CD4-positive, alpha-beta T cell (primary cell): ENCODE results near the gene TNFRSF25. TPM values are rescaled to one million over a fixed set of nuclear protein-coding genes. Genes with fewer than 3 reads are reported as not detected.

Experiments
- ATAC-seq: fragments of 200-7000 bp; cut with Tn5 transposase; one replicate; pipeline ENCODE4 v1.10.0; 2022; ENCODE audit warnings: mild to moderate bottlenecking; ENCODE audit not compliant: poor library complexity
- CTCF ChIA-PET: fragments of 350-600 bp; sonication (Branson Sonifier 250); formaldehyde crosslinking; loops from one replicate; lab custom pipeline; 2021; ENCODE audit warnings: antibody characterized with exemption, inconsistent platforms; lab: Charles Lee
- POLR2A ChIA-PET: fragments of 350-600 bp; sonication (Branson Sonifier 250); formaldehyde crosslinking; loops from one replicate; lab custom pipeline; 2021; ENCODE audit warnings: antibody characterized with exemption, inconsistent platforms; lab: Charles Lee
- DNase-seq, 14 experiments: peaks; one replicate each; pipeline ENCODE4 v3.0.0-alpha.2; 2013 to 2020; ENCODE audit warnings: mixed read lengths in 2 of 14
- H3K27ac ChIP-seq, 2 donors: one replicate each; pipeline versions ENCODE4 v1.5.1 to v1.7.0; 2013; ENCODE audit warnings: low read length in 2 of 2, low read depth in 1 of 2, mild to moderate bottlenecking in 1 of 2
- H3K27me3 ChIP-seq, 2 experiments: 1 replicate in 1 of 2; 2 replicates in 1 of 2; pipeline versions ENCODE4 v1.6.1 to v1.7.0; 2013; ENCODE audit warnings: low read length in 2 of 2, control low read depth in 1 of 2, mild to moderate bottlenecking in 1 of 2, moderate library complexity in 1 of 2; ENCODE audit not compliant: insufficient read depth in 2 of 2, control insufficient read depth in 1 of 2
- H3K36me3 ChIP-seq: one replicate; pipeline ENCODE4 v1.6.1; 2013; ENCODE audit warnings: low read length, control low read depth; ENCODE audit not compliant: insufficient read depth
- H3K4me1 ChIP-seq: one replicate; pipeline ENCODE4 v1.6.1; 2013; ENCODE audit warnings: low read length, control low read depth; ENCODE audit not compliant: insufficient read depth
- H3K4me3 ChIP-seq: one replicate; pipeline ENCODE4 v1.5.1; 2013; ENCODE audit warnings: mild to moderate bottlenecking, low read length, moderate library complexity
- H3K9me3 ChIP-seq, 2 experiments: 1 replicate in 1 of 2; 2 replicates in 1 of 2; pipeline versions ENCODE4 v1.6.1 to v1.7.0; 2013; ENCODE audit warnings: low read length in 2 of 2, mild to moderate bottlenecking in 2 of 2, control low read depth in 1 of 2, moderate library complexity in 1 of 2; ENCODE audit not compliant: control insufficient read depth in 1 of 2, insufficient read depth in 1 of 2
- H3K27ac Mint-ChIP-seq: one replicate; pipeline ENCODE4 v1.8.0; 2020; ENCODE audit warnings: mixed read lengths
- H3K27me3 Mint-ChIP-seq: one replicate; pipeline ENCODE4 v1.8.0; 2021; ENCODE audit warnings: mixed read lengths
- H3K36me3 Mint-ChIP-seq: one replicate; pipeline ENCODE4 v1.8.0; 2021; ENCODE audit warnings: low read depth, mixed read lengths
- H3K4me1 Mint-ChIP-seq: one replicate; pipeline ENCODE4 v1.8.0; 2021; ENCODE audit warnings: low read depth, mixed read lengths
- H3K4me3 Mint-ChIP-seq: one replicate; pipeline ENCODE4 v1.8.0; 2020; ENCODE audit warnings: mild to moderate bottlenecking, mixed read lengths
- H3K9me3 Mint-ChIP-seq: one replicate; pipeline ENCODE4 v1.8.0; 2020; ENCODE audit warnings: mixed read lengths
- intact Hi-C, 2 experiments: fragments of 100-400 bp; cut with DNase I in 1 of 2; cut with micrococcal nuclease in 1 of 2; formaldehyde crosslinking; loops; one replicate each; pipeline versions ENCODE4 v1.15.1 to v1.9.0; 2023 to 2025; cut with DNase I, micrococcal nuclease
- total RNA-seq, 174 experiments: library from RNA in 2 of 174; stranded (reverse) in 2 of 174; gene quantifications; one replicate each; pipeline ENCODE4 v1.2.3 and lab custom pipeline; 2021 to 2026
- TF ChIP-seq, protein P1 (sequence below): fragments of 200-600 bp; IDR thresholded peaks from one replicate; pipeline ENCODE4 v1.8.0; 2022; ENCODE audit warnings: antibody characterized with exemption, mild to moderate bottlenecking

Gene TNFRSF25
- total RNA-seq, 2 experiments from 2014 or later = 220 to 225 TPM

- ATAC-seq = peak; percentile 18
- peaks cover 46 to 55% of the 10 kb centered on the region in 2 experiments for H3K27me3 ChIP-seq
- H3K4me1 Mint-ChIP-seq = peaks cover 13% of the 10 kb centered on the region
Measured at GRCh38 chr1:6424619-6425593, 41.1 kb downstream of the TNFRSF25 start, which contains the start of gene ESPN. ESPN (plus strand) TSS chr1:6424776; CDS start chr1:6424956, 180 bp downstream.

GRCh38 chr1:6424000-6424565, 41.9 kb downstream of the TNFRSF25 start:
- POLR2A ChIA-PET = interaction anchor here (1.0 to 1.5 kb wide), 3 partner anchors 14 to 36 kb away, joined by 3 to 9 read pairs (median 6); partner anchors contain the start of gene ACOT7
- peaks cover 0 to 21% of the 10 kb centered on the region in 2 experiments for H3K9me3 ChIP-seq
- H3K4me1 Mint-ChIP-seq = peaks cover 13% of the 10 kb centered on the region
- DNase-seq (peak in 1 of 14 experiments; percentile 28), ATAC-seq (no peak)
- H3K27ac ChIP-seq = no peak overlapping the region
- intact Hi-C loops = loop anchor here (1.0 to 10.0 kb wide), 4 partner anchors 51 to 221 kb away; no protein-coding TSS in a partner anchor
- TF ChIP-seq, protein P1, sequence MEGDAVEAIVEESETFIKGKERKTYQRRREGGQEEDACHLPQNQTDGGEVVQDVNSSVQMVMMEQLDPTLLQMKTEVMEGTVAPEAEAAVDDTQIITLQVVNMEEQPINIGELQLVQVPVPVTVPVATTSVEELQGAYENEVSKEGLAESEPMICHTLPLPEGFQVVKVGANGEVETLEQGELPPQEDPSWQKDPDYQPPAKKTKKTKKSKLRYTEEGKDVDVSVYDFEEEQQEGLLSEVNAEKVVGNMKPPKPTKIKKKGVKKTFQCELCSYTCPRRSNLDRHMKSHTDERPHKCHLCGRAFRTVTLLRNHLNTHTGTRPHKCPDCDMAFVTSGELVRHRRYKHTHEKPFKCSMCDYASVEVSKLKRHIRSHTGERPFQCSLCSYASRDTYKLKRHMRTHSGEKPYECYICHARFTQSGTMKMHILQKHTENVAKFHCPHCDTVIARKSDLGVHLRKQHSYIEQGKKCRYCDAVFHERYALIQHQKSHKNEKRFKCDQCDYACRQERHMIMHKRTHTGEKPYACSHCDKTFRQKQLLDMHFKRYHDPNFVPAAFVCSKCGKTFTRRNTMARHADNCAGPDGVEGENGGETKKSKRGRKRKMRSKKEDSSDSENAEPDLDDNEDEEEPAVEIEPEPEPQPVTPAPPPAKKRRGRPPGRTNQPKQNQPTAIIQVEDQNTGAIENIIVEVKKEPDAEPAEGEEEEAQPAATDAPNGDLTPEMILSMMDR = no peak
- peaks cover 55% of the 10 kb centered on the region for H3K27me3 Mint-ChIP-seq
- CTCF ChIA-PET = interaction anchor here (0.7 to 7.1 kb wide), 21 partner anchors 8 to 223 kb away, joined by 3 to 77 read pairs (median 6); partner anchors contain the start of gene PLEKHG5
- no peak overlapping the region for H3K27ac Mint-ChIP-seq
- no peaks in the 10 kb centered on the region for H3K36me3 ChIP-seq
- H3K27me3 ChIP-seq = peaks cover 50 to 63% of the 10 kb centered on the region in 2 experiments
- H3K4me3 Mint-ChIP-seq = peak overlapping the region; percentile 67
- H3K9me3 Mint-ChIP-seq = no peaks in the 10 kb centered on the region
- no peaks in the 10 kb centered on the region for H3K36me3 Mint-ChIP-seq
- peak overlapping the region; percentile 33 for H3K4me3 ChIP-seq
- peaks cover 43% of the 10 kb centered on the region for H3K4me1 ChIP-seq

More at GRCh38 chr1:6424619-6425593, 41.1 kb downstream of the TNFRSF25 start, which contains the start of gene ESPN:
- Histone ChIP-seq H3K9me3 (peaks cover 0 to 21% of the 10 kb centered on the region in 2 experiments), H3K4me3 (peak within 1 kb of the TSS; percentile 33), H3K27ac (no peak within 1 kb of the TSS), H3K4me1 (peaks cover 34% of the 10 kb centered on the region), H3K36me3 (no peaks in the 10 kb centered on the region)
- Mint-ChIP-seq H3K36me3 (no peaks in the 10 kb centered on the region), H3K27me3 (peaks cover 55% of the 10 kb centered on the region), H3K4me3 (peak within 1 kb of the TSS; percentile 67), H3K27ac (no peak within 1 kb of the TSS), H3K9me3 (no peaks in the 10 kb centered on the region)
- TF ChIP-seq, protein P1 = no peak
- DNase-seq = peak in 3 of 14 experiments; percentile 23 to 54 (median 51)
- ChIA-PET POLR2A (interaction anchor here (0.7 to 0.8 kb wide), 2 partner anchors 36 to 197 kb away, joined by 3 read pairs; no protein-coding TSS in a partner anchor), CTCF (interaction anchor here (1.3 to 7.1 kb wide), 3 partner anchors 14 to 222 kb away, joined by 3 to 77 read pairs (median 10); no protein-coding TSS in a partner anchor)
- intact Hi-C loops = loop anchor here in 1 of 2 experiments (10.0 kb wide), 1 partner anchor 220 kb away; no protein-coding TSS in a partner anchor
